ENCODE results near the gene FOXN1.

DNA sequence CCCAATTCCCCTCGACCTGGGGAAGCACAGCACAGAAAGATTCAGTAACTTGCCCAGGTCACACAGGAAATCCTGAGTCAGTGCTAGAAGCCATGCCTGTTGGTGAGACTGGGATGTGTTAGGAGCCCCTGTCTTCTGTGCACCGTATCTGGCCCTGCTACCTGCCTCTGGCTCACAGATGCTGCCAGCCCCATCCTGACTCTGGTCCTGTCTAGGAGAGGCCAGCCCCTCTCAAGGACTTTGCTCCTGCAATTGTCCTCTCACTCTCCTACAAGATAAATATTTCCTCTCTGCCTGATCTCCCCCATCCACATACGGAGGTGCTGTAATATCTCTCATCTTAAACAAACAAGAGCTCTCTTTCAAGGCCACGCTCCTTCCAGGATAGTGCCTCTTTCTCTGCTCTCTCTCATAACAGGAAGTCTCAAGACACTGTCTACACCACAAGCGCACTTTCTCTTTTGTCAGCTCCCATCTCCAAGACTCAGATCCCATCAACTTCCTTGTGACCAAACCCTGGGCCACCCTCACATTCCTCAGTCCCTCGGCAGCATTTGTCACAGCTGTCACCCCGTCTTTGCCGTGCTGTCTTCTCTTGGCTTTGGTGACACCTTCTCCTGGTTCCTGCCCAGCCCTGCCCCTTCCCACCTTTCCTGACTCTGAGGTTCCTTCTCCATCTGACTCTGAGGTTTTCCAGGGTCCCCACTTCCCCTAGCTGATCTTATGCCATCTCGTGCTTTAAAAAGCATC, 30.8 kb upstream of the FOXN1 start:
- TF ChIP-seq CTCF (conservative IDR thresholded peaks at IDR 0.05) (no peak), ZFX (IDR thresholded peaks at IDR 0.05) (no peak)

Data from C4-2B (cell line).